Amniotic epithelial cell (primary cell): Measurements from ENCODE around the gene TRAK1.

Source experiments
- DNase-seq: peaks from one replicate; pipeline ENCODE4 v3.0.0-alpha.2; 2010; ENCODE audit warnings: low read depth

The TRAK1 gene

GRCh38 chr3:42157540-42158538, 66.7 kb downstream of the TRAK1 start:
- no peak for DNase-seq

- DNase-seq: no peak
Measured at GRCh38 chr3:42159147-42159546, 68.0 kb downstream of the TRAK1 start.

- no peak for DNase-seq
Measured at GRCh38 chr3:42159706-42160472, 68.7 kb downstream of the TRAK1 start.

- DNase-seq: no peak
Measured at GRCh38 chr3:42161050-42161935, 70.1 kb downstream of the TRAK1 start.

- DNase-seq: no peak
Measured at GRCh38 chr3:42162462-42162861, 71.3 kb downstream of the TRAK1 start.

- DNase-seq: no peak
Measured at GRCh38 chr3:42163622-42164244, 72.6 kb downstream of the TRAK1 start.

- no peak for DNase-seq
Measured at GRCh38 chr3:42164656-42165055, 73.5 kb downstream of the TRAK1 start.

- DNase-seq: no peak
Measured at GRCh38 chr3:42165211-42165610, 74.1 kb downstream of the TRAK1 start.

GRCh38 chr3:42166214-42166613, 75.1 kb downstream of the TRAK1 start:
- DNase-seq: no peak

GRCh38 chr3:42166662-42167300, 75.6 kb downstream of the TRAK1 start:
- no peak for DNase-seq

GRCh38 chr3:42169579-42170120, 78.5 kb downstream of the TRAK1 start:
- DNase-seq: no peak

- no peak for DNase-seq
Measured at GRCh38 chr3:42172047-42172654, 81.0 kb downstream of the TRAK1 start.

GRCh38 chr3:42173307-42173706, 82.2 kb downstream of the TRAK1 start:
- no peak for DNase-seq

- DNase-seq: no peak
Measured at GRCh38 chr3:42174679-42175385, 83.7 kb downstream of the TRAK1 start.

GRCh38 chr3:42175386-42176240, 84.5 kb downstream of the TRAK1 start:
- DNase-seq: no peak

GRCh38 chr3:42176242-42177034, 85.3 kb downstream of the TRAK1 start:
- DNase-seq: no peak

- DNase-seq: no peak
Measured at GRCh38 chr3:42177068-42177800, 86.1 kb downstream of the TRAK1 start.
